ENCODE data around the gene ATRNL1.

Gene ATRNL1

GRCh38 chr10:115941361-115941771, 848.2 kb downstream of the ATRNL1 start:
- no peak overlapping the region for H3K27ac Mint-ChIP-seq
- peaks cover 9% of the 10 kb centered on the region for H3K9me3 Mint-ChIP-seq
- H3K4me3 Mint-ChIP-seq = no peak overlapping the region
- DNase-seq (ENCODE audit: low spot score in 2 of 2) = no peak
- ATAC-seq = no peak
- H3K36me3 Mint-ChIP-seq = no peaks in the 10 kb centered on the region
- no peaks in the 10 kb centered on the region for H3K4me1 Mint-ChIP-seq

GRCh38 chr10:115942101-115942500, 848.9 kb downstream of the ATRNL1 start:
- no peaks in the 10 kb centered on the region for H3K4me1 Mint-ChIP-seq
- no peaks in the 10 kb centered on the region for H3K36me3 Mint-ChIP-seq
- no peak overlapping the region for H3K4me3 Mint-ChIP-seq
- peaks cover 9% of the 10 kb centered on the region for H3K9me3 Mint-ChIP-seq
- no peak for DNase-seq (ENCODE audit: low spot score in 2 of 2)
- no peak for ATAC-seq
- H3K27ac Mint-ChIP-seq = no peak overlapping the region

- H3K27ac Mint-ChIP-seq = no peak overlapping the region
- H3K4me3 Mint-ChIP-seq = no peak overlapping the region
- peaks cover 7% of the 10 kb centered on the region for H3K9me3 Mint-ChIP-seq
- no peaks in the 10 kb centered on the region for H3K36me3 Mint-ChIP-seq
- H3K4me1 Mint-ChIP-seq = no peaks in the 10 kb centered on the region
- ATAC-seq (no peak), DNase-seq (ENCODE audit: low spot score in 2 of 2) (no peak)
Observed at GRCh38 chr10:115944538-115944937, 851.4 kb downstream of the ATRNL1 start.

GRCh38 chr10:115945701-115946445, 852.7 kb downstream of the ATRNL1 start:
- DNase-seq (ENCODE audit: low spot score in 2 of 2) (no peak), ATAC-seq (no peak)
- H3K27ac Mint-ChIP-seq = no peak overlapping the region
- H3K9me3 Mint-ChIP-seq = peaks cover 5% of the 10 kb centered on the region
- H3K4me3 Mint-ChIP-seq = no peak overlapping the region
- H3K36me3 Mint-ChIP-seq = no peaks in the 10 kb centered on the region
- no peaks in the 10 kb centered on the region for H3K4me1 Mint-ChIP-seq

- Mint-ChIP-seq H3K4me3 (no peak overlapping the region), H3K27ac (no peak overlapping the region), H3K9me3 (peaks cover 4% of the 10 kb centered on the region), H3K36me3 (no peaks in the 10 kb centered on the region), H3K4me1 (no peaks in the 10 kb centered on the region)
- no peak for ATAC-seq
- no peak for DNase-seq (ENCODE audit: low spot score in 2 of 2)
Observed at GRCh38 chr10:115947104-115947503, 853.9 kb downstream of the ATRNL1 start.

- no peak for DNase-seq (ENCODE audit: low spot score in 2 of 2)
- H3K9me3 Mint-ChIP-seq = peaks cover 3% of the 10 kb centered on the region
- no peaks in the 10 kb centered on the region for H3K4me1 Mint-ChIP-seq
- ATAC-seq = no peak
- no peak overlapping the region for H3K4me3 Mint-ChIP-seq
- H3K27ac Mint-ChIP-seq = no peak overlapping the region
- no peaks in the 10 kb centered on the region for H3K36me3 Mint-ChIP-seq
Observed at GRCh38 chr10:115948465-115948864, 855.3 kb downstream of the ATRNL1 start.

- DNase-seq (ENCODE audit: low spot score in 2 of 2) (no peak), ATAC-seq (no peak)
- Mint-ChIP-seq H3K36me3 (no peaks in the 10 kb centered on the region), H3K4me1 (no peaks in the 10 kb centered on the region), H3K9me3 (peaks cover 3% of the 10 kb centered on the region), H3K27ac (no peak overlapping the region), H3K4me3 (no peak overlapping the region)
Observed at GRCh38 chr10:115949282-115949844, 856.2 kb downstream of the ATRNL1 start.

GRCh38 chr10:115950320-115950719, 857.2 kb downstream of the ATRNL1 start:
- Mint-ChIP-seq H3K27ac (no peak overlapping the region), H3K9me3 (peaks cover 3% of the 10 kb centered on the region), H3K4me1 (no peaks in the 10 kb centered on the region), H3K4me3 (no peak overlapping the region), H3K36me3 (no peaks in the 10 kb centered on the region)
- ATAC-seq = no peak
- no peak for DNase-seq (ENCODE audit: low spot score in 2 of 2)

GRCh38 chr10:115951242-115951641, 858.1 kb downstream of the ATRNL1 start:
- Mint-ChIP-seq H3K9me3 (peaks cover 3% of the 10 kb centered on the region), H3K27ac (no peak overlapping the region), H3K4me1 (no peaks in the 10 kb centered on the region), H3K4me3 (no peak overlapping the region), H3K36me3 (no peaks in the 10 kb centered on the region)
- ATAC-seq (no peak), DNase-seq (ENCODE audit: low spot score in 2 of 2) (no peak)

- DNase-seq (ENCODE audit: low spot score in 2 of 2) = no peak
- Mint-ChIP-seq H3K27ac (no peak overlapping the region), H3K4me1 (no peaks in the 10 kb centered on the region), H3K36me3 (no peaks in the 10 kb centered on the region), H3K4me3 (no peak overlapping the region), H3K9me3 (peaks cover 7% of the 10 kb centered on the region)
- ATAC-seq = no peak
Observed at GRCh38 chr10:115953281-115953680, 860.1 kb downstream of the ATRNL1 start.

- no peak for DNase-seq (ENCODE audit: low spot score in 2 of 2)
- H3K27ac Mint-ChIP-seq = no peak overlapping the region
- no peak for ATAC-seq
- no peak overlapping the region for H3K4me3 Mint-ChIP-seq
- no peaks in the 10 kb centered on the region for H3K4me1 Mint-ChIP-seq
- H3K36me3 Mint-ChIP-seq = no peaks in the 10 kb centered on the region
- H3K9me3 Mint-ChIP-seq = peaks cover 7% of the 10 kb centered on the region
Observed at GRCh38 chr10:115953968-115954367, 860.8 kb downstream of the ATRNL1 start.

GRCh38 chr10:115956225-115957011, 863.3 kb downstream of the ATRNL1 start:
- H3K4me1 Mint-ChIP-seq = no peaks in the 10 kb centered on the region
- DNase-seq (ENCODE audit: low spot score in 2 of 2) (no peak), ATAC-seq (no peak)
- H3K9me3 Mint-ChIP-seq = peaks cover 7% of the 10 kb centered on the region
- H3K27ac Mint-ChIP-seq = no peak overlapping the region
- H3K4me3 Mint-ChIP-seq = no peak overlapping the region
- H3K36me3 Mint-ChIP-seq = no peaks in the 10 kb centered on the region

- Mint-ChIP-seq H3K36me3 (no peaks in the 10 kb centered on the region), H3K9me3 (peaks cover 9% of the 10 kb centered on the region), H3K27ac (no peak overlapping the region), H3K4me3 (no peak overlapping the region), H3K4me1 (no peaks in the 10 kb centered on the region)
- DNase-seq (ENCODE audit: low spot score in 2 of 2) (no peak), ATAC-seq (no peak)
Observed at GRCh38 chr10:115957012-115957399, 863.8 kb downstream of the ATRNL1 start.

- Mint-ChIP-seq H3K36me3 (no peaks in the 10 kb centered on the region), H3K27ac (no peak overlapping the region), H3K4me3 (no peak overlapping the region), H3K4me1 (no peaks in the 10 kb centered on the region), H3K9me3 (peaks cover 9% of the 10 kb centered on the region)
- ATAC-seq (no peak), DNase-seq (ENCODE audit: low spot score in 2 of 2) (no peak)
Observed at GRCh38 chr10:115957786-115958442, 864.7 kb downstream of the ATRNL1 start.

GRCh38 chr10:115963848-115964247, 870.7 kb downstream of the ATRNL1 start:
- Mint-ChIP-seq H3K4me3 (no peak overlapping the region), H3K36me3 (no peaks in the 10 kb centered on the region), H3K27ac (no peak overlapping the region), H3K4me1 (no peaks in the 10 kb centered on the region), H3K9me3 (peaks cover 16% of the 10 kb centered on the region)
- ATAC-seq (no peak), DNase-seq (ENCODE audit: low spot score in 2 of 2) (no peak)
